CD1c-positive myeloid dendritic cell (primary cell): Measurements from ENCODE around the gene DPP4.
A peak's percentile ranks its signal among the peaks of the same experiment; 100 is the strongest.

Experiments used
- DNase-seq: peaks from one replicate; pipeline ENCODE4 v3.0.0-alpha.2; 2016; ENCODE audit errors: extremely low spot score

The DPP4 gene

GRCh38 chr2:162017233-162017632, 56.8 kb downstream of the DPP4 start:
- DNase-seq: no peak

DNA sequence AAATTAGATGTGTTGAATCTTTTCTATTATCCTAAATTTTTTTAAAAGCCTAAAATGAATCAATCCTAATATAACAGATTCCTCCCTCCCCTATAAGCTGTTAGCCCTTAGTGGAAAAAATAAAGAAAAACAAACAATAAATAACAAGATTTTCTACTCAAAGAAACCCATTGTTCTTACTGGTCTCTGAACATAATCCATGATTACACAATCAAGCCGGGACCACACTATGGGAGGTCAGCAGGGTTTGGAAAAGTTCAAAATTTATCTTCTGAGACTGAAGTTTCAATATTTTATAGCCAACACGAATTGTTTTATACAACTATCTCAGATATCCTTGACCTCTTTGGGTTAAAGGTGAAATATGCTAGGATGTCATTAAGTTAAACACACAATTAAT, 57.9 kb downstream of the DPP4 start:
- no peak for DNase-seq

GRCh38 chr2:162014751-162015150, 59.3 kb downstream of the DPP4 start:
- peak; percentile 38 for DNase-seq

GRCh38 chr2:162013514-162014475, 60.2 kb downstream of the DPP4 start:
- DNase-seq: peak; percentile 80

DNA sequence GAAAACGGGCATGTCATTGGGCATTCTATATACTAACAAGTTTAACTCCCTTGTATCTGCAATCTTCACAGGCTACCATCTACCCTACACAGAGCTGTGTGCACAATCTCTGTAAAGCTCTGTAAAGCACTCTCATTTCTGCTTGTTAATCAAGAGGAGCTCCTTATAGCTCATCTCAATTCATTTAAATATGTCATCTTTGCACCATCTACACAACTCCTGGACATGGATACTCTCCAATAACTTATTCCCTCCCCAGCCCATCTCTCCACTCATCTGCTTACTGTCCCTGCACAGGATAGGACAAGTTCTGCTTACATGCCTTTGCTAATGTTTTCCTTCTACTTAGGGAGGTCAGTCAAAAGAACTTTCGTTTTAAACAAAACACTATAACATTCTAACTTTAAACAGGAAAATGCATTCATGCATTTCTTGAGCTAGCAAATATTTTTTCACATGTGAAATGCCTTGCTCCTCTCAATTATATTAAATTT, 61.4 kb downstream of the DPP4 start:
- DNase-seq: no peak

- peak; percentile 44 for DNase-seq
These were observed 62.1 kb downstream of the DPP4 start for GRCh38 chr2:162011706-162012564.

GRCh38 chr2:162009543-162009942, 64.5 kb downstream of the DPP4 start:
- no peak for DNase-seq

GRCh38 chr2:162007447-162008040, 66.5 kb downstream of the DPP4 start:
- DNase-seq: peak; percentile 45

DNA sequence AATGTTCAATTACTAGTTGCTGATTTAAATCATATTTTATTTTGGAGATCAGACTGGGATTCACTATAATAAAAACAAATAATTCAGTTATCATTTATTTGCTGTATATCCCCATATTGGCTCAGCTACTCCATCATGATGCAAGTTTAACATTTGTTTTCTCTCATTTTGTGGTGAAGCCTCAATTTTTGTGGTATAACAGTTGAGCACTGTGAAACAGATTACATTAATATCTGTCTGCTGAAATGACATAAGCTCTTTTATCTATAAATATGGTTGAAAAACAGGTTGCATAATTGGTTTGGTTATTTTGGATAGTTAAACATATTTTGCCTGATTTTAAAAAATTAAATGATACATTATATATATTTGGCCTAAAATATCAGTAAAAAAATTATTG, 67.7 kb downstream of the DPP4 start:
- DNase-seq: no peak

DNA sequence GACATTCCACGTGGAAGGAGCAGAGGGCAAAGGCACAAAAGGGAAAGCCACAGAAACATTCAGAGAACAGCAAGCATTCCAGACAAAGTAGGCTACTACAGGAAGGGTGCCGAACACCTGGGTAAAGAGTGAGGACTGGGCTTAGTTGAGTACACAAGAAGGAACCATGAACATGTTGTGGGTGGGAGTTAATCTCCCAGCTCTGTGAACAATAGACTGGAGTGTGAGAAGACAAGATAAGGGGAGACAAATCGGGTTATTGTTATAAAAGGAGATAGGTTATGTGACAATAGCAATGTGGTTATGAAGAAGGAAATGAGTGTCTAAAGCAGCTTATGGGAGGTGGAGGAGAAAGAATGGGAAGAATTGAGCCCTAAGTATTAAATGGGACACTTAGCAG, 70.0 kb downstream of the DPP4 start:
- DNase-seq: no peak

DNA sequence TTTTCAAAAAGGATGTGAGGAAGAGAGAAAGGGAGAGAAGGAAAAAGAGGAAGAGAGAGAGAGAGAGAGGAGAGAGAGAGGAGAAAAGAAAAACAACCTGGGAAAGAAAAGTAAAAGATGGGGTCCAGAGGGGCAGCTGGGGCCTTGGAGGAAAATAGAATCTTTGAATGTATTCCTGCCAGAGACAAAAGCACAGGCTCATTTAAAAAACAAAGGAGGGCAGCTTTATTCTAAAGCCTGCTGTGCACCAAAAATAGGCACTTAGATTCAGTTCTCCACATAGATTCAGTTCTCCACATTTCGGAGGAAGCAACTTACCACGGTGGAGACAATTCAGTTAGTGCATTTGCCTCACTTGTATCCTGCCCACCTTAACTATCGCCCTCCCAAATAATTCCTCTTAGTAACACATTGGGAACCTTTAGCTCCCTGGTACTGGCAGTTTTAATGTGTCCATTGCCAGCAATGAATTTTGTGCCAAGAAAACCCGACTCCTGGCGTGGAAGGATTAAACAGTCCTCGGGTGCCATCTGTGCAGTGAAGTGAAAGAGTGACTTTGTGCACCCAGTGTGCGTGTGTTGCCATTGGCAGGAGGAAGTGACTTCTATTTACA, 71.3 kb downstream of the DPP4 start:
- peak; percentile 35 for DNase-seq

GRCh38 chr2:162000431-162000830, 73.6 kb downstream of the DPP4 start:
- no peak for DNase-seq

DNA sequence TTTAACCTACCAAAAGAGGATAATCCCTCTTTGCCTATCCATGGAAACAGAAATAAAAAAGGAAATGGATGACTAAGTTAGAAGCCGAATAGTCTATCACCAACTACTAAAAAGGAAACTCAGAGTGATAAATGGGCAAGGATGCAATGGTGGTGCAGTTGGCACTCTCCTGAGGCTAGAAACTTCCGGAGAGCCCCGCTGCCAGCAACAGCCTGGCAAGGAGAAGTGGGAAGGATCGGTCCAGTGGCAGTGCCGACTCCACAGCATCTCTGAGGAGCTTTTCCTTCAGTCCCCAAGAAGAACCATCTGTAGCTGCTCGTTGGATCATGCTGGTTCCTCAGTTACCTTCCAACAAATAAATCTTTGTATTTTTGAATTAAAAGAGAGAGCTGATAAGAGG, 74.7 kb downstream of the DPP4 start:
- no peak for DNase-seq

DNA sequence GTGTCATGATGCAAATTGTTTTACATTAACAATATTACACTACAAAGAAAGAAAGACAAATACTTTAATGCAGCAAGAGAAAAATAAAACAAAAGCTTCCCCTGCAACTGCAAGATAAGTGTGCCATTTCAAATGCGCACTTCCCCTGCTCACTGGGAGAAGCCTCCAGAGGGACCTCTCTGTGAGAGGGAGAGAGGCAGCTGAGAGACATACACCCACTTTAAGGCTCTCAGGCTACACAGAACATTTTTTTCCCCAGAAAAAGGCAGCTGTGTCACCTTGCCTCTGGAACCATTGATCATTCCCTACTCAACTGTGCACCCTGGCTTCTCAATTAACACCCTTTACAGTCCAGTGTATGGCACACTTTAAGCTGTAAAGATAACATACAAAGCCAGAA, 75.2 kb downstream of the DPP4 start:
- no peak for DNase-seq

DNA sequence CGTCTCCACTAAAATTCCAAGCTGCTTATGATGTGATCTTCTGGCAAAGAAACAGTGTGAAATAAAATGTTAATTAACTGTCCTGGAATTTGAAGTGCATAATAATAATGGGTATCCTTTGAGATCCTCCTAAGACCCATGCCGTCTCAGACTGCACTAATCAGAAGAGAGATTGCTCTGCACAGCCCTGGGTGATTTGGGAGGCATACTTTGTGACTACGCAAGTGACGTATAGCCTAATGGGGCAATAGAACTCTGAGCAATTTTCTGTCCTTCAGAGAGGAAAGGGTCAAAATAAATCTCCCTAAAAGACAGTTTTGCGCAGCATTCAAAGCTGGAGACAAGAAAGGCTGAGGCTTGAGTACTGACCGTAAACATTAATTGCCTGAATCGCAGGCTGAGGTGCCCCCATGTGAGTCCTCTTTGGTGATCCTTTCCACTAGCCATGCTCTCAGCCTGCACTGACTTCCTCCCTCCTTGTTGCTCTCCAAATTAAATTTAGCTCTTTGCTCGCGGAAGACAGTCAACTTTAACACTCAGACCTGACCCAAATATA, 76.0 kb downstream of the DPP4 start:
- DNase-seq: no peak

DNA sequence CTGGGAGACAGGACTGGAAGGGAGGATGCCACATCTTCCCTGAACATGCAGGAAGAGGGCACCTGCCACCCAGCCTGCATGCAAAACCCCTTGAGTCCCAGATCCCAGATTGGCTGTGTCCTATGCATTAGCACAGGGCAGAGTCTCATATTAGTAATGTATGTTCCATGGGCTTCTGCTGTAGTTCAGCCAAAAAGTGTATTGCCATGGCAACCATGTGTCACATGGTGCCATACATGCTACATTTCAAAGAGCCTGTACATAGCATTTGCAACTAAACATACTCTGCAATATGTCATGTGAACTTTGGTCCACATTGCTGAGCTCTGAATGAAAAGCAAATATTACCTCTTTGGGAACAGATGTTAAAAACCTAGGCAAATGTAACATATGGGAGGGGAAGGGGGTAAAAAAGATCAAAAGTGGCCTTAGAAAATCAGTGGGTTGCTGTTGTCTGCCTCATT, 78.4 kb downstream of the DPP4 start:
- DNase-seq: no peak

DNA sequence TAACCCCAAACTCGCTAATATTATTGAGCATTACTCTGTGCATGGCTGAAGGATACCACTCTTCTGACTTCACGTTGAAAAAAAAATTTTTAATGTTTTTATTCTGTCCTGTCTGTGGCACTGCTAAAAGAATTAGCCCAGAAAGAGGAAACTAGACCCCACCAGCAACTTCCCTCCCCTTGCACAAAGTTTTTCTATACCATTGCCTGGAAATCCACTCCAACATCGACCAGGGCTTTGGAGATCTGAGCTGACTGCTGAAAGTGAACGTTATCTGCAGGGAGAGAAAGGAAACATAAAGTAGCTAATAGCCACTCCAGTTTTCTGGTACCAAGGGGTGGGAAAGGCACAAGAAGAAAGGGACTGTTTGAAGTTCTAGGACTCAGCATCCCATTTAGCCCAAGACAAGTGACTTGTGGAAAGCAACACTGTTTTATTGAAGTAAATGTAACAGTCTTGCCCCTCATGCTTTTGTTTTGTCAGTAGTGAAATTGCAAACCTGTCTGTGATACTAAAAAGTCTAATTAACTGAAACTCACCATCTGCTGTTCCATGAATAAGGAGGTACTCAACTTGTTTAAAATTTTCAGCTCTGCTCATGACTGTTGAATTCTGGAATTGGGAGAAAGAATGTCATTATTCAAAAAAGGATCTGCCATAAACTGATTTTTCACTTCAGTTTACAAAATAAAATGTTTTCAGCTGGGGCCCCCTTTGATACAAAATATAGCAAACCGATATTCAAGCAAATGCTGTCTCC, 79.1 kb downstream of the DPP4 start:
- DNase-seq: no peak

DNA sequence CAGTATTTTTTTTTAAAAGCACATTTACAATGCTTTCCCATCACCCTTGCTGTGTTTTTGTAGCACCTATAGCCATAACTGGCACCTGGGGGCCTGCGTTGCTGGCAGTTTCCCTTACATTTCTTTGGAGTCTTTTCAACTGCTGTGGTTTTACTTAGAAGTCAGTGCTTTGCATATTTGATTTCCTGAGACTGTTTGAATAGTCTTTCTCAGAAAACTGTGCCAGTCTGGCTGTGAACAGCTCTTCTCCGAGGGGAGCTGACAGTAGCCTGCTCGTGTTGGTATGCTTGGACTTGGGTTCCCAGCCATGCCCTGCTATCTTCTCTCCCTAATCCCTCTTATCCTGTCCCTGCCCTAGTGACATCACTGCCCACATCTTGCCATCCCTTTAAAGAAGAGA, 81.5 kb downstream of the DPP4 start:
- DNase-seq: peak; percentile 33

DNA sequence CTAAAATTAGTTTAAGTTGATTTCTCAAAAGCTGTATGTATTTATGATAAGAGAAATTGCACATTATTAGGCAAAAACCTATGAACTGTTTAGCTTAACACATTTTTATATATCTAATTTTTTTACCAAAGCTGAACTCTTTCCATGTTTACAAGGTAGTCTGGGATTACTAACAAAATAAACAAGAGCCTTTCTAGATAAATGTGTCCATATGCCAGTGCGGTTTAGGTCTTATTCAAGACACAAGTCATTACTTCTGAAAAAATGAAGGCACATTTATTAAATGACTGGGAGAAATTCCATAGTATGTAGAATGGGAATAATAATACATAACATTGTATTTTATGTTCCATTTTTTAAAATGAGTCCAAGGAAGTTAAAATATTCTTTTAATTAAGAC, 82.0 kb downstream of the DPP4 start:
- no peak for DNase-seq

DNA sequence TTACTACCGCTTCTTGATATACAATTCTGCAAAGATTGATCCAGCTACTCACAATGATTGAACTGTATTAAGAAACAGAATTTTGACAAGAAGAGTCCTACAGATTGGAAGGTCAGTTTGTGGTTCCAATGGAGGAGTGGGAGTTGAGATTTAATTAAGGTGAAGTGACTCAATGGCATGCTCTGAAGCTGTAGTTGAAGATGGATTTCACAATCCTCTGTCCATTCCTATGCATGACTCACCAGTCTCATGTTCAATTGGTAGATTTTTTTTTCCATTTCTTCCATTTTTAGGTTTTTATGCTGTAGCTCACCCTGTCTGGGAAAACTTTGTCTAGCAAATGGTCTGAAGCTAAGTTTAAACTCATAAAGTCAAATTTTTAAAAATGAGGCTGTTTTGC, 83.3 kb downstream of the DPP4 start:
- peak; percentile 67 for DNase-seq

- no peak for DNase-seq
These were observed 84.0 kb downstream of the DPP4 start for GRCh38 chr2:161990036-161990435.
